Astrocyte (in vitro differentiated cells and primary cell): ENCODE data around the gene OR4B1. TPM values are rescaled to one million over a fixed set of nuclear protein-coding genes. Genes with fewer than 3 reads are reported as not detected.

ENCODE experiments used
- DNase-seq: peaks from one replicate; pipeline ENCODE4 v3.0.0-alpha.2; 2010; ENCODE audit warnings: low read depth
- FAIRE-seq: peaks from 2 replicates; lab custom pipeline; 2011; peaks lifted over from hg19 to GRCh38; lab: Jason Lieb, UNC
- H2AFZ ChIP-seq: 2 replicates; pipeline ENCODE4 v1.6.0; 2012; ENCODE audit warnings: low read depth, low read length, inconsistent platforms
- H3K27ac ChIP-seq: 2 replicates; pipeline ENCODE4 v1.5.1; 2011; ENCODE audit warnings: low read depth, low read length, inconsistent platforms
- H3K27me3 ChIP-seq: 2 replicates; pipeline ENCODE4 v1.6.0; 2011; ENCODE audit warnings: low read length, inconsistent platforms; ENCODE audit not compliant: insufficient read depth
- H3K36me3 ChIP-seq: 2 replicates; pipeline ENCODE4 v1.5.1; 2011; ENCODE audit warnings: low read length, inconsistent platforms; ENCODE audit not compliant: insufficient read depth
- H3K4me1 ChIP-seq: 2 replicates; pipeline ENCODE4 v1.5.1; 2011; ENCODE audit warnings: low read length, inconsistent platforms; ENCODE audit not compliant: insufficient read depth
- H3K4me2 ChIP-seq: 2 replicates; pipeline ENCODE4 v1.6.0; 2012; ENCODE audit warnings: low read length, inconsistent platforms
- H3K4me3 ChIP-seq: 2 replicates; pipeline ENCODE4 v1.5.1; 2011; ENCODE audit warnings: low read depth, mild to moderate bottlenecking, low read length, inconsistent platforms; ENCODE audit not compliant: insufficient read depth
- H3K79me2 ChIP-seq: 2 replicates; pipeline ENCODE4 v1.6.0; 2012; ENCODE audit warnings: mild to moderate bottlenecking, low read length, inconsistent platforms; ENCODE audit not compliant: insufficient read depth
- H3K9ac ChIP-seq: 2 replicates; pipeline ENCODE4 v1.6.0; 2012; ENCODE audit warnings: mild to moderate bottlenecking, low read length, inconsistent platforms
- H3K9me3 ChIP-seq: 2 replicates; pipeline ENCODE4 v1.5.1; 2012; ENCODE audit warnings: low read depth, mild to moderate bottlenecking, low read length, inconsistent platforms; ENCODE audit not compliant: insufficient read depth
- H4K20me1 ChIP-seq: 2 replicates; pipeline ENCODE4 v1.6.0; 2012; ENCODE audit warnings: low read length, inconsistent platforms; ENCODE audit not compliant: insufficient read depth
- H3K27ac Mint-ChIP-seq: one replicate; pipeline ENCODE4 v1.8.0; 2021; ENCODE audit warnings: mild to moderate bottlenecking, mixed read lengths; ENCODE audit not compliant: unreplicated experiment
- H3K27me3 Mint-ChIP-seq: one replicate; pipeline ENCODE4 v1.8.0; 2021; ENCODE audit warnings: low read depth, mixed read lengths; ENCODE audit not compliant: unreplicated experiment
- H3K36me3 Mint-ChIP-seq: one replicate; pipeline ENCODE4 v1.8.0; 2021; ENCODE audit warnings: low read depth, mixed read lengths; ENCODE audit not compliant: unreplicated experiment
- H3K4me1 Mint-ChIP-seq: one replicate; pipeline ENCODE4 v1.8.0; 2021; ENCODE audit warnings: low read depth, mixed read lengths; ENCODE audit not compliant: unreplicated experiment
- H3K4me3 Mint-ChIP-seq: one replicate; pipeline ENCODE4 v1.8.0; 2021; ENCODE audit warnings: mild to moderate bottlenecking, moderate library complexity, mixed read lengths; ENCODE audit not compliant: unreplicated experiment
- H3K9me3 Mint-ChIP-seq: one replicate; pipeline ENCODE4 v1.8.0; 2021; ENCODE audit warnings: mild to moderate bottlenecking, mixed read lengths; ENCODE audit not compliant: unreplicated experiment
- EZH2 ChIP-seq: IDR thresholded peaks from 2 replicates; pipeline ENCODE4 v1.6.1; 2012; ENCODE audit warnings: mild to moderate bottlenecking, low read length, inconsistent platforms; ENCODE audit not compliant: insufficient read depth
- total RNA-seq: library from RNA; stranded (reverse); gene quantifications from 2 replicates; pipeline ENCODE4 v1.2.1, GENCODE V29; 2021
- TF ChIP-seq, protein P1 (sequence below): IDR thresholded peaks from 2 replicates; pipeline ENCODE4 v1.5.1; 2011; ENCODE audit warnings: low read depth, mild to moderate bottlenecking, inconsistent platforms, low read length, moderate library complexity; ENCODE audit not compliant: insufficient read depth

The OR4B1 gene
- total RNA-seq, 1 donor from 2014 or later: not detected

DNA sequence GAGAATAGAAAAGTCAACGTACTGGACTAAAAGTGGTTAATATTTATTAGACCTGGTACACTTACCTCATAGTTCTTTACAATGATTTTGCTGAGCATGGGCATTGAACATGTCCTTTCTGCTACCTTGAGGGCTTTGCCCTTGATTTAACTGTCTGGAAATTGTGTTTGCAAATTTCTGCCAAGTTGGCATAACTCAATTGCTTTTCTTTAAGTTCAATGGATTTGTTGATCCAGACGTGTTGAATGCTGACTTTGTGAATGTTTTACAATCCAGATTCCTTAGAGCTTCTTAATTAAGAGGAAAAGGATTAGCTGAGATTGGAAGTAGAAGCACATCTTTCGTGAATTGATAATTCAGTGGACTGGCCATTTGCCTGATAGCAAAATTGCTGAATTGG, 21.1 kb downstream of the OR4B1 start:
- Histone ChIP-seq H3K4me3 (no peak overlapping the region), H4K20me1 (no peaks in the 10 kb centered on the region), H3K4me2 (no peak overlapping the region), H3K27me3 (no peaks in the 10 kb centered on the region), H2AFZ (no peak overlapping the region), H3K4me1 (no peaks in the 10 kb centered on the region), H3K9me3 (no peaks in the 10 kb centered on the region), H3K79me2 (no peaks in the 10 kb centered on the region), H3K9ac (no peak overlapping the region), H3K27ac (no peak overlapping the region), H3K36me3 (no peaks in the 10 kb centered on the region)
- no peak for FAIRE-seq
- Mint-ChIP-seq H3K4me1 (no peaks in the 10 kb centered on the region), H3K27me3 (no peaks in the 10 kb centered on the region), H3K27ac (no peak overlapping the region), H3K9me3 (peaks cover 10% of the 10 kb centered on the region), H3K36me3 (no peaks in the 10 kb centered on the region), H3K4me3 (no peak overlapping the region)
- no peak for DNase-seq
- no peak for TF ChIP-seq EZH2
- TF ChIP-seq, protein P1, sequence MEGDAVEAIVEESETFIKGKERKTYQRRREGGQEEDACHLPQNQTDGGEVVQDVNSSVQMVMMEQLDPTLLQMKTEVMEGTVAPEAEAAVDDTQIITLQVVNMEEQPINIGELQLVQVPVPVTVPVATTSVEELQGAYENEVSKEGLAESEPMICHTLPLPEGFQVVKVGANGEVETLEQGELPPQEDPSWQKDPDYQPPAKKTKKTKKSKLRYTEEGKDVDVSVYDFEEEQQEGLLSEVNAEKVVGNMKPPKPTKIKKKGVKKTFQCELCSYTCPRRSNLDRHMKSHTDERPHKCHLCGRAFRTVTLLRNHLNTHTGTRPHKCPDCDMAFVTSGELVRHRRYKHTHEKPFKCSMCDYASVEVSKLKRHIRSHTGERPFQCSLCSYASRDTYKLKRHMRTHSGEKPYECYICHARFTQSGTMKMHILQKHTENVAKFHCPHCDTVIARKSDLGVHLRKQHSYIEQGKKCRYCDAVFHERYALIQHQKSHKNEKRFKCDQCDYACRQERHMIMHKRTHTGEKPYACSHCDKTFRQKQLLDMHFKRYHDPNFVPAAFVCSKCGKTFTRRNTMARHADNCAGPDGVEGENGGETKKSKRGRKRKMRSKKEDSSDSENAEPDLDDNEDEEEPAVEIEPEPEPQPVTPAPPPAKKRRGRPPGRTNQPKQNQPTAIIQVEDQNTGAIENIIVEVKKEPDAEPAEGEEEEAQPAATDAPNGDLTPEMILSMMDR: no peak

DNA sequence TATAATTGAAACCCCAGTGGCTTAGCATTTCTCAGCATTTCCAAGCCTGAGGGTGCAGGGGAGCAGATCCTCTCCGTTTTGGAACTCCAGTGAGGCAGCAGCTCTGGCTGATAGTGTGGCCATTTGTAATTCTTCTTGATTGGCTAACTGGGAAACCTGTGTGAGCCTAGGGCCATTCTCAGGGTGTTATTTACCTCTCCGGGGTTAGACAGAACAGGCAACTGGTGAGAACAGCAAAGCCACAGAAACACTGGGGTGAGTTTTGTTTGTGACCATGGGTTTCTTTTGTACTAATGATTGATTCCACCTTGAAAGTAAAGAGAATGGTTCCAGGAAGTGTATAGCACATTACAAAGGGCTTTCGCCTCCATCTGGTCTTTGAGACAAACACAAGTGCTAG, 25.9 kb downstream of the OR4B1 start:
- H3K27me3 Mint-ChIP-seq: no peaks in the 10 kb centered on the region
- no peak overlapping the region for H3K4me3 Mint-ChIP-seq
- Histone ChIP-seq H3K79me2 (no peaks in the 10 kb centered on the region), H3K4me1 (no peaks in the 10 kb centered on the region), H3K4me2 (no peak overlapping the region), H2AFZ (no peak overlapping the region), H3K9ac (no peak overlapping the region), H3K27me3 (no peaks in the 10 kb centered on the region), H4K20me1 (no peaks in the 10 kb centered on the region), H3K27ac (no peak overlapping the region), H3K36me3 (no peaks in the 10 kb centered on the region), H3K9me3 (no peaks in the 10 kb centered on the region), H3K4me3 (no peak overlapping the region)
- H3K4me1 Mint-ChIP-seq: no peaks in the 10 kb centered on the region
- no peak for TF ChIP-seq EZH2
- TF ChIP-seq, protein P1: no peak
- H3K36me3 Mint-ChIP-seq: no peaks in the 10 kb centered on the region
- FAIRE-seq: no peak
- peaks cover 2% of the 10 kb centered on the region for H3K9me3 Mint-ChIP-seq
- no peak overlapping the region for H3K27ac Mint-ChIP-seq
- no peak for DNase-seq

DNA sequence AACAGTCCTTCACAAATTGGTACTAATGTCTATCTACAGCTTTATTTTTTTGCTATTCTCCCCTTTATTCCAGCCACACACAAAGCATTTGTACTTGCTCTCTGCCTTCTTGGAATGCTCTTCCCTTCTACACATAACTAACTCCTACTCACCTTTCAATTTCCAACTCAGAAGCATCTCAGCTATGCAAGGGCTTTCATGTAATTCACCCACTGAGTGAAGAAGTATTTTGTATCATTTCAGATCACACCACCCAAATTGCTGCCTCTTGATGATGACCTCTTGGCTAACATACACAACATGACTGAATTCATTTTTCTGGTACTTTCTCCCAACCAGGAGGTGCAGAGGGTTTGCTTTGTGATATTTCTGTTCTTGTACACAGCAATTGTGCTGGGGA, 28.2 kb downstream of the OR4B1 start, which contains the start of gene OR4X2:
OR4X2 (plus strand) TSS at position 301 of the 400 bp plus-strand sequence; CDS start at position 301, 0 bp downstream.
- no peaks in the 10 kb centered on the region for H3K79me2 ChIP-seq
- TF ChIP-seq, protein P1: no peak
- no peak for TF ChIP-seq EZH2
- no peak for FAIRE-seq
- H3K4me2 ChIP-seq: no peak within 1 kb of the TSS
- H4K20me1 ChIP-seq: no peaks in the 10 kb centered on the region
- H3K9ac ChIP-seq: no peak within 1 kb of the TSS
- Mint-ChIP-seq H3K27me3 (no peaks in the 10 kb centered on the region), H3K9me3 (peaks cover 2% of the 10 kb centered on the region), H3K27ac (no peak within 1 kb of the TSS), H3K4me3 (no peak within 1 kb of the TSS), H3K36me3 (no peaks in the 10 kb centered on the region), H3K4me1 (no peaks in the 10 kb centered on the region)
- no peaks in the 10 kb centered on the region for H3K36me3 ChIP-seq
- no peak within 1 kb of the TSS for H2AFZ ChIP-seq
- no peak within 1 kb of the TSS for H3K27ac ChIP-seq
- no peak within 1 kb of the TSS for H3K4me3 ChIP-seq
- DNase-seq: no peak
- no peaks in the 10 kb centered on the region for H3K27me3 ChIP-seq
- no peaks in the 10 kb centered on the region for H3K4me1 ChIP-seq
- no peaks in the 10 kb centered on the region for H3K9me3 ChIP-seq
